ENCODE results near the gene TFDP2. TPM values are rescaled to one million over a fixed set of nuclear protein-coding genes. Genes with fewer than 3 reads are reported as not detected.

The TFDP2 gene
- total RNA-seq, 4 donors from 2014 or later = 30.5 to 75.9 (median 43.0) TPM

- ATAC-seq (ENCODE audit: low FRiP score) (no peak), DNase-seq (ENCODE audit: low spot score) (no peak)
- TF ChIP-seq, protein P1, sequence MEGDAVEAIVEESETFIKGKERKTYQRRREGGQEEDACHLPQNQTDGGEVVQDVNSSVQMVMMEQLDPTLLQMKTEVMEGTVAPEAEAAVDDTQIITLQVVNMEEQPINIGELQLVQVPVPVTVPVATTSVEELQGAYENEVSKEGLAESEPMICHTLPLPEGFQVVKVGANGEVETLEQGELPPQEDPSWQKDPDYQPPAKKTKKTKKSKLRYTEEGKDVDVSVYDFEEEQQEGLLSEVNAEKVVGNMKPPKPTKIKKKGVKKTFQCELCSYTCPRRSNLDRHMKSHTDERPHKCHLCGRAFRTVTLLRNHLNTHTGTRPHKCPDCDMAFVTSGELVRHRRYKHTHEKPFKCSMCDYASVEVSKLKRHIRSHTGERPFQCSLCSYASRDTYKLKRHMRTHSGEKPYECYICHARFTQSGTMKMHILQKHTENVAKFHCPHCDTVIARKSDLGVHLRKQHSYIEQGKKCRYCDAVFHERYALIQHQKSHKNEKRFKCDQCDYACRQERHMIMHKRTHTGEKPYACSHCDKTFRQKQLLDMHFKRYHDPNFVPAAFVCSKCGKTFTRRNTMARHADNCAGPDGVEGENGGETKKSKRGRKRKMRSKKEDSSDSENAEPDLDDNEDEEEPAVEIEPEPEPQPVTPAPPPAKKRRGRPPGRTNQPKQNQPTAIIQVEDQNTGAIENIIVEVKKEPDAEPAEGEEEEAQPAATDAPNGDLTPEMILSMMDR (IDR thresholded peaks at IDR 0.05) = no peak
Observed at GRCh38 chr3:142022381-142022780, 127.0 kb downstream of the TFDP2 start.

DNA sequence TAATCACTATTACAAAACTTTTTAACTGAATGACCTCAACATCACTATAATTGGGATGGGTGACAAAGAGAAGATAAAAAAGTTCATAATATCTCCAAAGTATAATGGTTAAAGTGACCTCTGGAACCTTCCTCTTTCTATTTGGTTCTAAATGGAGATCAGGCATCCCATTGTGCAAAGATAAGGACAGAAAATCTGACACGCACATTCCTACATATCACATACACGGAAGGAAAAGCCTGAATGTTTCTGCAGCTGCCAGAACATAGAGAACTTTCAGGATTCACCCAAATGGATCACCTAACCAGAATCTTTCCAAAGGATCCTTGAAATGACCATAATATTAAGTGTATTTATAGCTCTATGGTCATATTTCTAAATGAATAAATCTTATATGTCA, 128.2 kb downstream of the TFDP2 start:
- DNase-seq (ENCODE audit: low spot score) = no peak
- TF ChIP-seq, protein P1 (IDR thresholded peaks at IDR 0.05) = no peak
- ATAC-seq (ENCODE audit: low FRiP score) = no peak

DNA sequence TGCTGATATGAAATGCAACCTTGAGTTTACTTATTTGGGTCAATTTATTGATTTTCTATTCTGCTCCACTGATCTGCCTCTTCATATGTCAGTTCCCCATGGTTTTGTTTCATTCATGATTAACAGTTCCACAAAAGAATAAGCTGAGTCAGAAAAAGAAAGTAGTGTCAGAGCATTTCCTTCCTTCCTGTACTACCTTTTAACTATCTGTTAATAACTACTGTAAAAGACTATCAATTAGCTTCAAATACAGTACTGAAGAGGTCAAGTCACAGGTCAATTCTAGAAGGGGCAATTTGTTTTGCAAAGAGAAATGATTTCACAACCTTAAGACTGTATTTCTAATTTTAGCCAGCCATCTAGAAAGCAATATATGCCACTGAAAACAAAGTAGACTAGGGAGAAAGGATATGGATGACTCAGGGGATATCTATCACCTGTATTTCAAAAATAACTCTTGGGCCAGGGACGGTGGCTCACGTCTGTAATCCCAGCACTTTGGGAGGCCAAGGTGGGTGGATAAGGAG, 129.5 kb downstream of the TFDP2 start:
- DNase-seq (ENCODE audit: low spot score) (no peak), ATAC-seq (ENCODE audit: low FRiP score) (no peak)
- TF ChIP-seq, protein P1 (IDR thresholded peaks at IDR 0.05) = no peak

DNA sequence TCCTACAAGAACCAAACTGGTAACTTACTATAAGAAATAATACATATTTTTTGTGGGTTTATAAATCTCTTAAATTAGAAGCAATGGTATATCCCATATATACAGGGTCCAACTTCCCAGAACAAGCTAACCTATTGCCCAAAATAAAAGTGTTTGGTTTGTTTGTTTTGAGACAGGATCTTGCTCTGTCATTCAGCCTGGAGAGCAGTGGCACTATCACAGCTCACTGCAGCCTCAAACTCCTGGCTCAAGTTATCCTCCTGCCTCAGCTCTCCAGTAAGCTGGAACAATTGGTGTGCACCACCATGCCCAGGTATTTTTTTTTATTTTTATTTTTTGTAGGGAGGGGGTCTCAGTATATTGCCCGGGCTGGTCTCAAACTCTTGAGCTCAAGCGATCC, 135.4 kb downstream of the TFDP2 start:
- TF ChIP-seq, protein P1 (IDR thresholded peaks at IDR 0.05) = no peak
- no peak for DNase-seq (ENCODE audit: low spot score)
- ATAC-seq (ENCODE audit: low FRiP score) = no peak

DNA sequence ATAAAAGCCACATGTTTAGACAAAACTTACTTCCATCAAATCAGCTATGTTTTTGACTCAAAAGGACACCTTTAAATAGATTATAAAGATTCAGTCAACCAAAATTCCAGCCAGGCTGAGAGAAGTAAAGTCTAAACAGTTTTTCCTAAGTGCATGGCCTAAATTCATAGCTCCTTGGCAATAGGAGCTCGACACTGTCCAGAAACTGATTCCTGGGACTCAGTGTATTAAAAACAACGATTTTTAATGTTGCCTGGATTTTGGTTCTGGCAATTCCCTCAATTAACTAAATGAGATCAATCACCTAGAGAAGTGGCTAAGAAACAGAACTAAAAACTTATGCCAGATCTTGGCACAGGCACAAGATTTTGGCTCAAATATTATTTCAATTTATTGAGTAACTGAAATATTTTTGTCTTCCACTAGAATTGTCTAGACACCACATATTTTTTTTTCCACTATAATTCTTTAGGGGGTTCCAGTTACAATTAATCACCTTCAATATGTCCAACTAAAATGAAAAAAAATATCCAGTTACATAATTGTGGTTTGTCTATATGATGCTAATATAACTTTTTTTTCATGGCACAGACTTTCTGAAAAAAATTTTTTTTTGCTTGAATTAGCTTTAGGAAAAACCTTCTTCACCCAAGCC, 135.9 kb downstream of the TFDP2 start:
- DNase-seq (ENCODE audit: low spot score) (no peak), ATAC-seq (ENCODE audit: low FRiP score) (no peak)
- TF ChIP-seq, protein P1 (IDR thresholded peaks at IDR 0.05) = no peak

DNA sequence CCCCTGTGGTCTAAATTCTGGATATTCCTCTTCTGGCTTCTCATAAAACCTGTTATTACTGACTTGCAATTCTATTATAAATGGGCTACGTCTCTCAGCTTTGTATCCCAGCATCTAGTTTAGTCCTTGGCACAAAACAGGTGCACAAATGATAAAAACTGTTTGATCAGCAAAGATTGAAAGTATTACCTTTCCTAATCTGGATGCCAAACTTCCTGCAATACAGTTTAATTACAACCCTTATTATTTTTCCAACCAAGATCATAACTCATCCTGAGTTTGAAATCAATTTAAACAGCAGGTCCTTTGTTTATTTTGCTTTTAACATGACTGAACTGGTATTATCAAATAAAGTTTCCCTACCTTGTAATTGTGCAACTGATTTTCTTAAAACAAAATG, 140.3 kb downstream of the TFDP2 start:
- DNase-seq (ENCODE audit: low spot score) (no peak), ATAC-seq (ENCODE audit: low FRiP score) (no peak)
- TF ChIP-seq, protein P1 (IDR thresholded peaks at IDR 0.05) = no peak
